Lower leg skin (tissue), 3 donors: ENCODE results near the gene AIG1.
"Not testable (repeated sequence)": the region's sequence is repeated elsewhere in the genome, so short reads cannot be mapped to it uniquely, and the experiment has no call there.

Source experiments
- POLR2A ChIP-seq, 2 donors: fragments of 450-650 bp; IDR thresholded peaks; one replicate each; pipeline ENCODE4 v1.6.1; 2016 to 2017; ENCODE audit warnings: antibody characterized with exemption in 2 of 2, mild to moderate bottlenecking in 1 of 2, moderate library complexity in 1 of 2
- TF ChIP-seq, protein P1 (sequence below), 3 donors: fragments of 450-650 bp; IDR thresholded peaks; one replicate each; pipeline ENCODE4 v1.5.1; 2016; ENCODE audit warnings: antibody characterized with exemption in 3 of 3, mild to moderate bottlenecking in 3 of 3, moderate library complexity in 2 of 3

GRCh38 chr6:143307760-143308159, 247.1 kb downstream of the AIG1 start:
- TF ChIP-seq, protein P1, sequence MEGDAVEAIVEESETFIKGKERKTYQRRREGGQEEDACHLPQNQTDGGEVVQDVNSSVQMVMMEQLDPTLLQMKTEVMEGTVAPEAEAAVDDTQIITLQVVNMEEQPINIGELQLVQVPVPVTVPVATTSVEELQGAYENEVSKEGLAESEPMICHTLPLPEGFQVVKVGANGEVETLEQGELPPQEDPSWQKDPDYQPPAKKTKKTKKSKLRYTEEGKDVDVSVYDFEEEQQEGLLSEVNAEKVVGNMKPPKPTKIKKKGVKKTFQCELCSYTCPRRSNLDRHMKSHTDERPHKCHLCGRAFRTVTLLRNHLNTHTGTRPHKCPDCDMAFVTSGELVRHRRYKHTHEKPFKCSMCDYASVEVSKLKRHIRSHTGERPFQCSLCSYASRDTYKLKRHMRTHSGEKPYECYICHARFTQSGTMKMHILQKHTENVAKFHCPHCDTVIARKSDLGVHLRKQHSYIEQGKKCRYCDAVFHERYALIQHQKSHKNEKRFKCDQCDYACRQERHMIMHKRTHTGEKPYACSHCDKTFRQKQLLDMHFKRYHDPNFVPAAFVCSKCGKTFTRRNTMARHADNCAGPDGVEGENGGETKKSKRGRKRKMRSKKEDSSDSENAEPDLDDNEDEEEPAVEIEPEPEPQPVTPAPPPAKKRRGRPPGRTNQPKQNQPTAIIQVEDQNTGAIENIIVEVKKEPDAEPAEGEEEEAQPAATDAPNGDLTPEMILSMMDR (IDR thresholded peaks at IDR 0.05), result not testable (repeated sequence)
- TF ChIP-seq POLR2A (IDR thresholded peaks at IDR 0.05), result not testable (repeated sequence)
